ENCODE results near the gene MAU2.

The MAU2 gene

GRCh38 chr19:19305696-19306095 lies 14.9 kb upstream of the MAU2 start:
- DNase-seq (ENCODE audit: low read depth in 2 of 2): no peak

DNA sequence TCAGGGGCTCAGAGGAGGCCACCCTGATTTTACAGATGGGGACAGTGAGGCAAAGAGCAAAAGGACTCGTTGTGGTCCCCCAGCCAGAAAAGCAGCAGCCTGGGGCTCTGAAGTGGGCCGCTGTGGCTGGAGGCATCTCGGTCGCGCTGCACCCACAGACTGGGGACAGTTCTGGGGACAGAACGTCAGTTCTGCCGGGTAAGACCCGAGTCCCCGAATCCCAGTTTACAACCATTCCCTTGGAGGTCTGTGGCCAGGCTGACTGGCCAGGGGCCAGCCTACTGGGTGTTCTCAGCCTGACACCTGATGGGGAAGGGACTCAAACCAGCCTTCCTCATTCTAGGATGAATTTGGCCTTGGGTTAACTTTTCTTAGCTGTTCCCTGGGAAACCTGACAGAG lies 14.4 kb upstream of the MAU2 start:
- no peak for DNase-seq (ENCODE audit: low read depth in 2 of 2)

DNA sequence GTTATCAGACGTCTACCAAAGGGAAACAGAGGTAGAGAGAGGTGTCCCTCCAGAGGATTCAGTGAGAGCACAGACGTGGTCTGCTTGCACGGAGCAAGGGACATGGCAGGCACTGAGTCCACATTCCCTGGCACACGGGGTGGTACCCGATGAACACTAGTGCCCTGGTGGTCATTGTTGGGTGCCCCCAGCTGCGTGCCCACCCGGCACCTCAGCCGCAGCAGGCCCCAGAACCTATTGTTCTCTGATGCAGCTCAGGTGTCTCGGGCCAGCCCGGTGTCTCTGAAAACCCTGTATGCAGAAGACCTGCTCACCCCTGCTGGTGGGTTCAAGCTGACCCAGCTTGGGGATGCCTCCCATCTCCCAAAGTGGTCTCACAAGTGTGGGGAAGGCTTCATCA lies 12.3 kb upstream of the MAU2 start:
- DNase-seq (ENCODE audit: low read depth in 2 of 2): no peak

DNA sequence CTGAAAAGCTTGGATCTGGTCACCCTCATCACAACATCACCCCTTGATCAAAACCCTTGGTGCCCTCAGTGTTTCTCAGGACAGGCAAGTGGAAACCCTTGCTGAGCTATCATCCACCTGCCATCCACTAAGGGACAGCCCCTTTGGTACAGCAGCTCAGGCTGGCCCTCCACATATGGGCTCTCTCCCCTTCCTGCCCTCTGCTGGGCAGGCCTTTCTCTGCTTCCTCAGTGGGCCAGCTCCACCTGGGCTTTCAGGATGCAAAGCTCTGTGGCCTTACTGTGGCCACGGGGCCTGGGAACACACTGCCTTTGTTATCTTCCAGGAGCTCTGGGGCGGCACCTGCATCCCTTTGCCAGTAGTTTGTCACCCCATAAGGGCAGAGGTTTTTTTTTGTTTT lies 5.2 kb upstream of the MAU2 start:
- no peak for DNase-seq (ENCODE audit: low read depth in 2 of 2)

GRCh38 chr19:19316082-19316481 lies 4.5 kb upstream of the MAU2 start:
- no peak for DNase-seq (ENCODE audit: low read depth in 2 of 2)

GRCh38 chr19:19319732-19320360 lies 783 bp upstream of the MAU2 start:
- no peak for DNase-seq (ENCODE audit: low read depth in 2 of 2)

GRCh38 chr19:19321141-19321577 lies 530 bp downstream of the MAU2 start:
- DNase-seq (ENCODE audit: low read depth in 2 of 2): no peak

GRCh38 chr19:19324059-19324770 lies 3.6 kb downstream of the MAU2 start:
- DNase-seq (ENCODE audit: low read depth in 2 of 2): no peak

- DNase-seq (ENCODE audit: low read depth in 2 of 2): no peak
Observed at GRCh38 chr19:19327672-19328071, 7.0 kb downstream of the MAU2 start.

- DNase-seq (ENCODE audit: low read depth in 2 of 2): no peak
Observed at GRCh38 chr19:19329126-19329525, 8.5 kb downstream of the MAU2 start.

GRCh38 chr19:19334063-19334988 lies 13.7 kb downstream of the MAU2 start:
- DNase-seq (ENCODE audit: low read depth in 2 of 2): no peak

DNA sequence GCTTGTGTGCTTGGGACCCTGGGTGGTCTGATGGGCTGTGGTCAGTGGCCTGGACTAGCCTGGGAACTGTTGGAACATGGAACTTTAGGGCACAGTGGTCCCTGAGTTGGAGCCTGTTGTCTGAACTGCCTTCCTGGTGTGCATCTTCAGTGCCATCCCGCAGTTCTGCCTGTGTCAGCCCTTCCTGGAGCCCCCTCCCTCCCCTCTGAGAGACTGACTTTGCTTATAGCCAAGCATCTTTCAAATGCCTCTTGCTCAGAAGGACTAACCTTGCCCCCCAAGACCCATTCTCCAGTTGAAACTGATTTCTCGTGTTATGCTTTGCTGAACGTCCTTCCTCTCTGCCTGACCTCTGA lies 14.3 kb downstream of the MAU2 start:
- no peak for DNase-seq (ENCODE audit: low read depth in 2 of 2)

- no peak for DNase-seq (ENCODE audit: low read depth in 2 of 2)
Observed at GRCh38 chr19:19335408-19336158, 15.0 kb downstream of the MAU2 start.

- DNase-seq (ENCODE audit: low read depth in 2 of 2): no peak
Observed at GRCh38 chr19:19336597-19336996, 16.0 kb downstream of the MAU2 start.

DNA sequence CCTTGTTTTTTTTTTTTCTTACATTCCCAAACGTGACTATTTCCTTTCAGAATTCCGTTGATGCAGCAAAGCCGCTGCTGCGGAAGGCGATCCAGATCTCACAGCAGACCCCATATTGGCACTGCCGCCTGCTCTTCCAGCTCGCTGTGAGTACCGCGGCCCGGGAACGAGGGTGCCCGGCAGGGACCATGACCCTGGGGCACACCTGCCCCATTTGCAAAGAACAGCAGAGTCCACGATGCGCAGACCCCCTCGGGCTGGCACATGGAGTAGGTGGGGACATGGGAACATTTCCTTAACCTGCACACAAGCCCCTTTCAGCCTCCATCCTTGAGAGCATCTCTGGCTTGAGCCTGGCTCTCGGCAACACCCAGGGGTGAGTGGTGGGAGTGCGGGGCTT lies 16.5 kb downstream of the MAU2 start:
- no peak for DNase-seq (ENCODE audit: low read depth in 2 of 2)

DNA sequence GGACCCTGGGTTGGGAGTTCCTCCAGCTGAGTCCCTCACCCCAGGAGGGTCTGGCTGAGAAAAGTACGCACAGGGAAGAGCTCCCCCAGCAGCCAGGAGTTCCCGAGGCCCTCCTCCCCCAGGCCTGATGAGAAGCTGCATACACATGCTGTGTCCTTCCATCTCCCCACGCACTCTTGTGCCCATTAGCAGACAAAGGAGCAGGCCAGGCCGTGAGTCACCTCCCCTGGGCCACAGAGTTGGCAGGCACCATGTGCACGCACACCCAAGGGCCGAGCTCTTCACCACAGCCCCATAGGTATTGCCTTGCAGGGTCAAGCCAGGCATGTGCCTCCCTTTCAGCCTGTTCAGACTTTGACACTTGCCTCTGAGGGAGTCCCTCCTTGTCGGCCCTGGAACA lies 17.5 kb downstream of the MAU2 start:
- no peak for DNase-seq (ENCODE audit: low read depth in 2 of 2)

GRCh38 chr19:19341026-19341425 lies 20.4 kb downstream of the MAU2 start:
- no peak for DNase-seq (ENCODE audit: low read depth in 2 of 2)

- DNase-seq (ENCODE audit: low read depth in 2 of 2): no peak
Observed at GRCh38 chr19:19342086-19343015, 21.7 kb downstream of the MAU2 start.

DNA sequence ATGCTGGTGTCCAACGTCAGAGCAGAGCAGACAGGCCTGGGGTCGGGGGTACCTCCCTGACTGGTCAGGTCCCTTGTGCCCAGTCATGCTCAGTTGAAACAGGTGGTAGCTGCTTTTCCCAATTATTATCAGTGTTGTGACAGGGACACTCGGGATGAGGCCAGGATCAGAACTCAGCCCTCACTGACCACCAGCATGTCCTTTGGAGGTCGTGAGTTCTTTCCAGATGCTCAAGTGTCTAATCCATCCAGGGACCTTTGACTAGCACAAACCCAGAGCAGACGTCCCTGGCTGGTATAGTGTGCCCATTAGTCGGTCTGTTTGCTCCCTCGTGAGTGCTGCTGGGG lies 22.4 kb downstream of the MAU2 start:
- no peak for DNase-seq (ENCODE audit: low read depth in 2 of 2)

DNA sequence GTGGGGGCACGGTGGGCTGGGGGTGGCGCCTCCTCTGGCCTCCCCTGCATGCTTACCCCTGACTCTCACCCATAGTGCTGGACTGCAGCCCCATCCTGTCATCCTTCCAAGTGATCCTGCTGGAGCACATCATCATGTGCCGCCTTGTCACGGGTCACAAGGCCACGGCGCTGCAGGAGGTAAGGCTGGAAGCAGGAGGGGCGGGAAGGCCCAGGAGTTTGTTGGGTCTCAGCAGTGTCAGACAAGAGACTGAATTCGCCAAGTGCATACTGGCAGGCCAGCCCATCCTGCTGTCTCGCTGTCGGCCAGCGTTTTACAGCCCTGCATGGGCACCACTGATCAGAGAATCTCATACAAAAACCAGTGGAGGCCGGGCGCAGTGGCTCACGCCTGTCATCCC lies 23.1 kb downstream of the MAU2 start:
- DNase-seq (ENCODE audit: low read depth in 2 of 2): no peak

DNA sequence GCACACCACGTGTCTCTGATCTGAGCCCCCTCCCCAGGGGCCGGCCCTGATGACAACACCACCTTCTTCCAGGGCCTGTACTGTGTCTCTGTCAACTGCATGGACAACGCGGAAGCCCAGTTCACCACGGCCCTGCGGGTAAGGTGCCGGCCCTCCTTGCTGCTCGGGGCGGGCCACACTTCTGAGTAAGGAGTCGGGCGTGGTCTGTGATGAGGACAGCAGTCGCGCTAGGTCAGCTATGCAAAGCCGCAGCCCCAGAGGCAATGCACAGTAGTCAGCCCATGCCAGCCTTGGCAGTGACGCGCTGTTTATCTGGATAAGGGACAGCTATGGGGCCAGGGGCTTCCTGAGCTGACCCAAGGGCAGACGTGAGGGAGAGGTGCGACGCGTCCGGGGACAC lies 24.6 kb downstream of the MAU2 start:
- no peak for DNase-seq (ENCODE audit: low read depth in 2 of 2)
